SU-DHL-6 (cell line): Measurements from ENCODE around the gene ARL4A.

Source experiments
- CTCF ChIP-seq: fragments of 200-600 bp; sonication (generic); IDR thresholded peaks from one replicate; pipeline ENCODE4 v1.5.1; 2017; ENCODE audit warnings: antibody characterized with exemption, mild to moderate bottlenecking, low read length, moderate library complexity; ENCODE audit not compliant: insufficient read depth, poor library complexity, severe bottlenecking
- EZH2phosphoT487 ChIP-seq: fragments of 200-600 bp; sonication (generic), shearing (Covaris generic); conservative IDR thresholded peaks from 2 replicates; pipeline ENCODE4 v1.6.1; 2018; ENCODE audit warnings: mild to moderate bottlenecking, antibody characterized with exemption, low read length, moderate library complexity, mixed read lengths

- TF ChIP-seq CTCF (no peak), EZH2phosphoT487 (no peak)
Measured at GRCh38 chr7:12674861-12675260, 12.6 kb upstream of the ARL4A start.
